Body of pancreas (tissue), 4 donors: Measurements from ENCODE around the gene STARD3. TPM values are rescaled to one million over a fixed set of nuclear protein-coding genes. Genes with fewer than 3 reads are reported as not detected.

Experiments used
- ATAC-seq: fragments of 150-250 bp; one replicate; pipeline ENCODE4 v1.9.1; 2016
- DNase-seq, 4 donors: peaks; one replicate each; pipeline ENCODE4 v3.0.0-alpha.2; 2019
- H3K27ac ChIP-seq, 4 donors: fragments of 200-600 bp; sonication (generic); 1 replicate in 3 of 4; 2 replicates in 1 of 4; pipeline versions ENCODE4 v1.5.1 to v1.6.1; 2016 to 2019; ENCODE audit warnings: mild to moderate bottlenecking in 1 of 4, mixed read lengths in 1 of 4, moderate library complexity in 1 of 4
- H3K27me3 ChIP-seq, 2 donors: fragments of 200-600 bp; sonication (generic); one replicate each; pipeline ENCODE4 v1.6.0; 2016; ENCODE audit warnings: mild to moderate bottlenecking in 1 of 2
- H3K36me3 ChIP-seq, 2 donors: fragments of 200-600 bp; sonication (generic); replicated peaks in 1 of 2; 2 replicates each; pipeline ENCODE4 v1.5.1; 2016; ENCODE audit warnings: low read depth in 2 of 2; ENCODE audit not compliant: insufficient read depth in 1 of 2
- H3K4me1 ChIP-seq: fragments of 200-600 bp; sonication (generic); one replicate; pipeline ENCODE4 v1.6.0; 2016
- H3K4me3 ChIP-seq, 2 donors: fragments of 200-600 bp; sonication (generic); 1 replicate in 1 of 2; 2 replicates in 1 of 2; pipeline ENCODE4 v1.5.1; 2016 to 2019
- H3K9me3 ChIP-seq, 3 donors: fragments of 200-600 bp; sonication (generic); 1 replicate in 2 of 3; 2 replicates in 1 of 3; pipeline ENCODE4 v1.5.1; 2016
- POLR2A ChIP-seq, 3 donors: fragments of 450-650 bp; IDR thresholded peaks; one replicate each; pipeline ENCODE4 v1.6.1; 2016; ENCODE audit warnings: antibody characterized with exemption in 3 of 3, mild to moderate bottlenecking in 2 of 3
- WGBS, 2 donors: methylation state at CpG; one replicate each; pipeline ENCODE4 v1.1.5; 2017; 5-methylcytosine and 5-hydroxymethylcytosine counted together
- intact Hi-C: fragments of 100-400 bp; cut with DNase I; formaldehyde crosslinking; loops from one replicate; pipeline ENCODE4 v1.15.1; 2023
- total RNA-seq, 2 donors: library from RNA; depleted of rRNA; stranded (reverse); fragments of >200 nt; gene quantifications; one replicate each; pipeline ENCODE4 v1.1.0, GENCODE V29; 2016
- TF ChIP-seq, protein P1 (sequence below), 7 experiments: fragments of 450-650 bp in 4 of 7; fragments of 200-600 bp in 3 of 7; sonication (generic) in 3 of 7; IDR thresholded peaks; one replicate each; pipeline ENCODE4 v1.5.1; 2016 to 2019; ENCODE audit warnings: antibody characterized with exemption in 7 of 7

The STARD3 gene
- total RNA-seq, 2 donors from 2014 or later, result 30.1 to 63.9 TPM

- DNase-seq (peak in 2 of 4 donors; percentile 33 to 42), ATAC-seq (no peak)
- Histone ChIP-seq H3K9me3 (no peaks in the 10 kb centered on the region), H3K27me3 (no peaks in the 10 kb centered on the region), H3K36me3 (no peaks in the 10 kb centered on the region), H3K4me1 (peaks cover 36% of the 10 kb centered on the region), H3K4me3 (no peak overlapping the region), H3K27ac (no peak overlapping the region)
- no peak for TF ChIP-seq POLR2A (IDR thresholded peaks at IDR 0.05)
- TF ChIP-seq, protein P1, sequence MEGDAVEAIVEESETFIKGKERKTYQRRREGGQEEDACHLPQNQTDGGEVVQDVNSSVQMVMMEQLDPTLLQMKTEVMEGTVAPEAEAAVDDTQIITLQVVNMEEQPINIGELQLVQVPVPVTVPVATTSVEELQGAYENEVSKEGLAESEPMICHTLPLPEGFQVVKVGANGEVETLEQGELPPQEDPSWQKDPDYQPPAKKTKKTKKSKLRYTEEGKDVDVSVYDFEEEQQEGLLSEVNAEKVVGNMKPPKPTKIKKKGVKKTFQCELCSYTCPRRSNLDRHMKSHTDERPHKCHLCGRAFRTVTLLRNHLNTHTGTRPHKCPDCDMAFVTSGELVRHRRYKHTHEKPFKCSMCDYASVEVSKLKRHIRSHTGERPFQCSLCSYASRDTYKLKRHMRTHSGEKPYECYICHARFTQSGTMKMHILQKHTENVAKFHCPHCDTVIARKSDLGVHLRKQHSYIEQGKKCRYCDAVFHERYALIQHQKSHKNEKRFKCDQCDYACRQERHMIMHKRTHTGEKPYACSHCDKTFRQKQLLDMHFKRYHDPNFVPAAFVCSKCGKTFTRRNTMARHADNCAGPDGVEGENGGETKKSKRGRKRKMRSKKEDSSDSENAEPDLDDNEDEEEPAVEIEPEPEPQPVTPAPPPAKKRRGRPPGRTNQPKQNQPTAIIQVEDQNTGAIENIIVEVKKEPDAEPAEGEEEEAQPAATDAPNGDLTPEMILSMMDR (IDR thresholded peaks at IDR 0.05), result no peak
- intact Hi-C loops, result no loop called here
- 16 to 22% methylated on average over 13 to 15 of the region's 49 CpGs for WGBS, 2 donors
These were observed 30.5 kb downstream of the STARD3 start for GRCh38 chr17:39667262-39667944.

- WGBS, 2 donors, result 5 to 9% methylated on average over 61 to 68 of the region's 85 CpGs
- H3K9me3 ChIP-seq, result no peaks in the 10 kb centered on the region
- peak within 1 kb of the TSS in 1 of 4 donors; percentile 8 for H3K27ac ChIP-seq
- peaks cover 36% of the 10 kb centered on the region for H3K4me1 ChIP-seq
- TF ChIP-seq, protein P1 (IDR thresholded peaks at IDR 0.05), result peak; percentile 48 to 73 (median 66)
- no peak for TF ChIP-seq POLR2A (IDR thresholded peaks at IDR 0.05)
- H3K36me3 ChIP-seq, result no peaks in the 10 kb centered on the region
- intact Hi-C loops, result no loop called here
- ATAC-seq (peak; percentile 58), DNase-seq (peak; percentile 71 to 83 (median 76))
- no peaks in the 10 kb centered on the region for H3K27me3 ChIP-seq
- H3K4me3 ChIP-seq, result no peak within 1 kb of the TSS
These were observed 31.3 kb downstream of the STARD3 start, which contains the start of gene PNMT for GRCh38 chr17:39667945-39668924. Gene PNMT (plus strand): TSS chr17:39668453. CDS start chr17:39668476, 23 bp downstream.

DNA sequence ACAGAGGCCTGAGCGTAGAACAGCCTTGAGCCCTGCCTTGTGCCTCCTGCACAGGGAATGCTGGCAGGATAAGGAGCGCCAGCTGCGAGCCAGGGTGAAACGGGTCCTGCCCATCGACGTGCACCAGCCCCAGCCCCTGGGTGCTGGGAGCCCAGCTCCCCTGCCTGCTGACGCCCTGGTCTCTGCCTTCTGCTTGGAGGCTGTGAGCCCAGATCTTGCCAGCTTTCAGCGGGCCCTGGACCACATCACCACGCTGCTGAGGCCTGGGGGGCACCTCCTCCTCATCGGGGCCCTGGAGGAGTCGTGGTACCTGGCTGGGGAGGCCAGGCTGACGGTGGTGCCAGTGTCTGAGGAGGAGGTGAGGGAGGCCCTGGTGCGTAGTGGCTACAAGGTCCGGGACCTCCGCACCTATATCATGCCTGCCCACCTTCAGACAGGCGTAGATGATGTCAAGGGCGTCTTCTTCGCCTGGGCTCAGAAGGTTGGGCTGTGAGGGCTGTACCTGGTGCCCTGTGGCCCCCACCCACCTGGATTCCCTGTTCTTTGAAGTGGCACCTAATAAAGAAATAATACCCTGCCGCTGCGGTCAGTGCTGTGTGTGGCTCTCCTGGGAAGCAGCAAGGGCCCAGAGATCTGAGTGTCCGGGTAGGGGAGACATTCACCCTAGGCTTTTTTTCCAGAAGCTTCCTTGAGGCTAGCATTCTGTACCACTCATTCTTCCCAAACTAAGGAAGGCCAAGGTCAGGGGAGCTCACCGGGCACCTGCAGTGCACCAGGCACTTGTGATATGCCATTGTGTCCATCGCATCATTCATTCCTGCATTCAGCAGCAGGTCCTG is 33.2 kb downstream of the STARD3 start:
- WGBS, 2 donors, result 69 to 70% methylated on average over 16 to 23 of the region's 23 CpGs

GRCh38 chr17:39670746-39671145 is 33.8 kb downstream of the STARD3 start:
- intact Hi-C loops, result no loop called here
- H3K36me3 ChIP-seq, result no peaks in the 10 kb centered on the region
- H3K27ac ChIP-seq, result no peak overlapping the region
- no peaks in the 10 kb centered on the region for H3K9me3 ChIP-seq
- ATAC-seq, result no peak
- H3K4me3 ChIP-seq, result no peak overlapping the region
- H3K27me3 ChIP-seq, result no peaks in the 10 kb centered on the region
- TF ChIP-seq POLR2A (IDR thresholded peaks at IDR 0.05), result no peak
- TF ChIP-seq, protein P1 (IDR thresholded peaks at IDR 0.05), result no peak
- WGBS, 2 donors, result 40 to 44% methylated on average over 4 of the region's 4 CpGs
- no peak for DNase-seq
- H3K4me1 ChIP-seq, result peaks cover 43% of the 10 kb centered on the region

More for the DNA sequence above, 33.2 kb downstream of the STARD3 start:
- ATAC-seq (no peak), DNase-seq (no peak)
- Histone ChIP-seq H3K36me3 (no peaks in the 10 kb centered on the region), H3K9me3 (no peaks in the 10 kb centered on the region), H3K4me1 (peaks cover 41% of the 10 kb centered on the region), H3K4me3 (no peak overlapping the region), H3K27me3 (no peaks in the 10 kb centered on the region), H3K27ac (no peak overlapping the region)
- intact Hi-C loops, result no loop called here
- TF ChIP-seq POLR2A (IDR thresholded peaks at IDR 0.05), result no peak
- TF ChIP-seq, protein P1 (IDR thresholded peaks at IDR 0.05), result no peak
